Hematopoietic multipotent progenitor cell treated with erythropoietin and hydrocortisone succinate and interleukin-3 and kit ligand, for 8 days (in vitro differentiated cells): ENCODE data around the gene CHST9.
"Not testable (repeated sequence)": the region's sequence is repeated elsewhere in the genome, so short reads cannot be mapped to it uniquely, and the experiment has no call there.

ENCODE experiments used
- DNase-seq: peaks from one replicate; pipeline ENCODE4 v3.0.0-alpha.2; 2015

Gene CHST9

DNA sequence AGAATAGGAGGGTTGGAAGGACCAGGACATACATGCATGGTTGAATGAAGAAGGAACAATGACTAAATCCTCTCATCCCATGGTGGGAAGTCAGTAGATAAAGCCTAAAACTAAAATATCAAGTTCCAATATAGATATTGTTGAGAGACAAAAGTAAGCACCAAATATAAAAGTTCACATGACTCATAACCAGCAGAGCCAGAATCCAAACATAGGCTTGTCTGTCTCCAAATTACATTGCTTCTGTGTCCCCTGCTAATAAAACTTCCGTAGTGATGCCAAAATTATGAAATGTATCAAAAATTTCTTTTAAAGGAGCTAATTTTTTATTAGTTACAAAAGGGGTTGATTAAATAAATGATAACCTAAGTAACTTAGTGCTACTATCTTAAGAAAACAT, 19.7 kb downstream of the CHST9 start:
- DNase-seq: no peak

GRCh38 chr18:27164905-27165304, 20.2 kb downstream of the CHST9 start:
- DNase-seq: no peak

DNA sequence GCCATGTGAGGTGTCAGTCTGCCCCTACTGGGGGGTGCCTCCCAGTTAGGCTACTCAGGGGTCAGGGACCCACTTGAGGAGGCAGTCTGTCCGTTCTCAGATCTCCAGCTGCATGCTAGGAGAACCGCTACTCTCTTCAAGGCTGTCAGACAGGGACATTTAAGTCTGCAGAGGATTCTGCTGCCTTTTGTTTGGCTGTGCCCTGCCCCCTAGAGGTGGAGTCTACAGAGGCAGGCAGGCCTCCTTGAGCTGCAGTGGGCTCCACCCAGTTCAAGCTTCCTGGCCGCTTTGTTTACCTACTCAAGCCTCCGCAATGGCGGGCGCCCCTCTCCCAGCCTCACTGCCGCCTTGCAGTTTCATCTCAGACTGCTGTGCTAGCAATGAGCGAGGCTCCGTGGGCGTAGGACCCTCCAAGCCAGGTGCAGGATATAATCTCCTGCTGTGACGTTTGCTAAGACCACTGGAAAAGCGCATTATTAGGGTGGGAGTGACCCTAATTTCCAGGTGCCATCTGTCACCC, 21.9 kb downstream of the CHST9 start:
- DNase-seq: not testable (repeated sequence)

DNA sequence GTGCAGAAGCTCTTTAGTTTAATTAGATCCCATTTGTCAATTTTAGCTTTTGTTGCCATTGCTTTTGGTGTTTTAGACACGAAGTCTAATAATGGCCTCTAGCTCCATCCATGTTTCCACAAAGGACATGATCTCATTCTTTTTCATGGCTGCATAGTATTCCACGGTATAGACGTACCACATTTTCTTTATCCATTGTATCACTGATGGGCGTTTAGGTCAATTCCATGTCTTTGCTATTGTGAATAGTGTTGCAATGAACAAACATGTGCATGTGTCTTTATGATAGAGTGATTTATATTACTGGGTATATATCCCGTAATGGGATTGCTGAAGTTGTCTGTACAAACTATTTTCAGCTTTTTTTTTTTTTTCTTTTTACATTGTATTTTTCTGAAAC, 35.9 kb downstream of the CHST9 start:
- DNase-seq: not testable (repeated sequence)

DNA sequence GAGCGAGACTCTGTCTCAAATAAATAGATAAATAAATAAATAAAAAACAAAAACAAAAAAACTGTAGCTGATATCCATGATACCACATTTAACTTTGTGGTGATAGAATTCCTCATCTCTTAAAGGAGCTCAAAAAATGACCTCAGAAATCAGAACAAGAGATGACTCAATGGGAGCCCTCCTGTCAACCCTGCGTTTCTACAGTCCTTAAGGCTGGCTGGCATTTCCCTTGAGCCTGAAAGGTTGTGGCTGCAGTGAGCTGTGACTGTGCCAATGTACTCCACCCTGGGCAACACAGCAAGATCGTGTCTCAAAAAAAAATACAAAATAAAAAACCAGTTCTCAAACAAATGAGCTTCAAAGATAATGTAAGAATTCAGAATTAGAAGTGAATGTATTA, 40.4 kb downstream of the CHST9 start:
- no peak for DNase-seq

DNA sequence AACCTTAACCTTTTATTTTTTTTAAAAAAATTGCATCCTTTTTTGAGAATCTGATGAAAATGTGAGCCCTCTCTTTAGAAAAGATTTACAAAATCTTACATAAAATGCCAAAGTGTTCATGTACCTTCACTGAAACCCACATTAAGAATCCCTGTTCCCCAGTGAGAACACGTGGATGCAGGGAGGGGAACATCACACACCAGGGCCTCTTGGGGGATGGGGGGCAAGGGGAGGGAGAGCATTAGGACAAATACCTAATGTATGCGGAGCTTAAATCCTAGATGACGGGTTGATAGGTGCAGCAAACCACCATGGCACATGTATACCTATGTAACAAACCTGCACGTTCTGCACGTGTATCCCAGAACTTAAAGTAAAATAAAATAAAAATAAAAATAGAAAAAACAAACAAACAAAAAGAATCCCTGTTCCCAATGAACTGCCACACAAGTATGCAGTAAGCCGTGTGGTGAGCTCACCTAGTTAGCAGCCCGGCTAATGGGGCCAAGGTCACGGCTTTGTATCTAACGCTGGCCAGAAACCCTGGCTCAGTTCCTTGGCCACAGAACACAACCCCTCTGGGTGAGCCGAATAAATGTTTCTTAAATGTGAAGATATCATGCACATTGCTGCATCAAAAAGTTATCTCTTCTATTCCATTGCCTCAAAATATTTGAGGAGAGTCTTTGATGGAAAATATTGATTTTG, 41.4 kb downstream of the CHST9 start:
- no peak for DNase-seq

- no peak for DNase-seq
Observed at GRCh38 chr18:27142891-27143290, 42.2 kb downstream of the CHST9 start.

GRCh38 chr18:27141876-27142275, 43.2 kb downstream of the CHST9 start:
- DNase-seq: no peak

GRCh38 chr18:27138079-27138478, 47.0 kb downstream of the CHST9 start:
- DNase-seq: no peak

DNA sequence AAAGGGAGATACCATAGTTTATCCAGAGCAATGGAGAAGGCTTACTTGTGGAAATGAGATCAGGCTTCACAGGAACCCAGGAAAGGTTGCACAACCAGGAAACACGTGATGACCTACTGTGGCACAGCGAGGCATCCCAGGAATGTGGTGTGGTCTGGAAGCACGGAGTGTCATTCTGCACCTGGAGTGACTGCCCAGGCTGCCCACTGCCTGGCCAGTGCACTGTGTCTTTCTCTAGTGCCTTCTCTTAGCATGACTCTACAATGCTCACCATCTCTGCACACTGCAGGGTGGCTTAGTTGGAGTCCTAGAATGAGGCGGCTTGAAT, 48.9 kb downstream of the CHST9 start:
- DNase-seq: no peak

DNA sequence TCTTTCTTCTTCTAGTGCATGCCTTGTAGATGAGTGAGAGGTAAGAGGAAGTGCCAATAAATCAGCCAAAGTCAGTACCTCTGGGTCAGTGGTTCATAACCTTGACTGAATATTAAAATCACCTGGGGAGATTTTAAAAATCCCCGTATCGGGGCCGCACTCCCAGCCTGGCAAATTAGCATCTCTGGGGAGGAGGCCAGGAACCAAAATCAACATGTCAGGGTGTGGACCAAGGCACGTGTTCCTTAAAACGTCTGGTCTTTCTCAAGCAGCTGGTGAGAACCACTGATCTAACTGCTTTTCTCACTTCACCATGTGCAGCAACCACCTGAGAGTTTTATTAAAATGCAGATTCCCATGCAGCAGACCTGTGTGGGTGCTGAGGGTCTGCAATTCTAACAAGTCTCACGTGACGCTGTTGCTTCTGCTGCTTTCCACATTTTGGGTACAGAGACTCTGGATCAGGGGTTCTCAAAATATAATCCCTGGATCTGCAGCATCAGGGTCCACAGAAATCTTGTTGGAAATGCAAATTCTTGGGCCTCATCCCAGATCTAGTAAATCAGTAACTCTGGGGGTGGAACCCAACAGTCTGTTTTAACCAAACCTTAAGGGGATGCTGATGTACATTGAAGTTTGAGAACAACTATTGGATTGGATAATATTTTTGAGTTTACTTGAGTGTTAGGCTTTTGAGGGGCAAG, 49.5 kb downstream of the CHST9 start:
- DNase-seq: no peak

GRCh38 chr18:27130065-27130630, 55.0 kb downstream of the CHST9 start:
- DNase-seq: no peak

- DNase-seq: no peak
Observed at GRCh38 chr18:27124196-27124595, 60.9 kb downstream of the CHST9 start.

DNA sequence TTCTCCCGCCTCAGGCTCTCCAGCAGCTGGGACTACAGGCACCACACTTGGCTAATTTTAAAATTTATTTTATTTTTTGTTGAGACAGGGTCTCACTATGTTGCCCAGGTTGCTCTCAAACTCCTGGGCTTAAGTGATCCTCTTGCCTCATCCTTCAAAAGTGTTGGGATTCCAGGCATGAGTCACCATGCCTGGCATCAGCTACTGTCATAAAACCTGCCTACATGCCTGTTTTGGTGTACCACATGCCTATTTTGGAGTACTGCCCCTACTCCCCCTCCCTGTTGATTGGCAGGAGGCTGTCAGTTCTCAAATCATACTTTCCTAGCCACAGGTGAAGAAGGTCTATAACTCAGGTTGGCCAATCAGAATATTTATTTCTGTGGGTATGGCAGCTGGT, 64.0 kb downstream of the CHST9 start:
- DNase-seq: no peak

DNA sequence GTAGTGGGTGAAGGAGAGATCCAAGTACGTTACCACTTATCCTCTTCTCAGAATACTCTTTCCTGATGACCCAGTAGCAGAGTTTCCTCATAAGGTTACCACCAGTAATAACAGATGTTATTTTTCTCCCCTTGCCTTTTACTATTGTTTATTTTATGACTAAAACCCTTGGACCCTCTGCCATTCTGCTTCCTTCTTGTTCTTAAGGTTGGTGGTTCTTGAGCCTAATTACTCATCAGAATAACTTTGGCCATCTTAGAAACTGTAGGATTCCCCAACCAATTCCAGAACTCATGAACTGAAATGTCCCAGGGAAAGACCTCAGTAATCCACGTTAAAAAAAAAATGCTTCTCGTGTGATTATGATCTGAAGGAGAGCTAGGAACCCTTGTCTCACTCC, 64.9 kb downstream of the CHST9 start:
- no peak for DNase-seq

DNA sequence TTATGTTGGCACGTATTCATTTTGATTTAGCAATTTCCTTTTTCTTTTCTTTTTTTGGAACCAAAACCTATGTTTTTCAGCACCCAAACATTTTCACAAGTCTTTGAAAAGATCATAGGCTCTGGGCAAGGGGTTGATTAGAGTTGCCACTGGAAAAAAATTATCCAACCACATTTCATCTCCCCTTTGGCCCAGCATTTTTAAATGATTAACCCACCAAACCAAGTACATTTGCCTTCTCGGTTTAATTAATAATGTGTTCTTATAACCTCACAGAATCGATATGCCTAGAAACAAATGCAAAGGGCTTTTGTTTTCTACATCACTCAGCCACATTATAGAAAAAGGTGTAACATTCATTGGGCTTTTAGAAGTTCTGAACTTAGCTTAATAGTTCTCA, 66.1 kb downstream of the CHST9 start:
- no peak for DNase-seq

- no peak for DNase-seq
Observed at GRCh38 chr18:27114842-27115241, 70.3 kb downstream of the CHST9 start.

GRCh38 chr18:27113358-27113757, 71.8 kb downstream of the CHST9 start:
- DNase-seq: no peak

GRCh38 chr18:27110319-27110718, 74.8 kb downstream of the CHST9 start:
- DNase-seq: no peak

- no peak for DNase-seq
Observed at GRCh38 chr18:27109451-27109850, 75.7 kb downstream of the CHST9 start.

GRCh38 chr18:27108842-27109241, 76.3 kb downstream of the CHST9 start:
- no peak for DNase-seq

- DNase-seq: no peak
Observed at GRCh38 chr18:27104743-27105142, 80.4 kb downstream of the CHST9 start.

GRCh38 chr18:27094621-27095020, 90.5 kb downstream of the CHST9 start:
- DNase-seq: no peak

- DNase-seq: not testable (repeated sequence)
Observed at GRCh38 chr18:27093290-27093689, 91.8 kb downstream of the CHST9 start.
